ENCODE data around the gene MOGAT1. TPM values are rescaled to one million over a fixed set of nuclear protein-coding genes. Genes with fewer than 3 reads are reported as not detected.
"Not testable (repeated sequence)": the region's sequence is repeated elsewhere in the genome, so short reads cannot be mapped to it uniquely, and the experiment has no call there.

Gene MOGAT1
- total and polyA plus RNA-seq, 5 experiments from 2014 or later, result not detected

- no peak overlapping the region for H3K4me3 Mint-ChIP-seq
- no peak overlapping the region for H3K27ac Mint-ChIP-seq
- peaks cover 6 to 20% (median 12%) of the 10 kb centered on the region in 4 donors for H3K4me1 Mint-ChIP-seq
- H3K27me3 Mint-ChIP-seq, result peaks cover 0 to 1% (median 0%) of the 10 kb centered on the region in 5 donors
- DNase-seq (no peak), ATAC-seq (no peak)
- POLR2A ChIA-PET, result no interaction called here
- H3K9me3 Mint-ChIP-seq, result no peaks in the 10 kb centered on the region
- H3K36me3 Mint-ChIP-seq, result no peaks in the 10 kb centered on the region
Observed at GRCh38 chr2:222754324-222754930, 83.0 kb downstream of the MOGAT1 start.

- H3K9me3 Mint-ChIP-seq, ATAC-seq, H3K36me3 Mint-ChIP-seq, DNase-seq, H3K27me3 Mint-ChIP-seq, POLR2A ChIA-PET, H3K4me3 Mint-ChIP-seq: not testable (repeated sequence)
- H3K4me1 Mint-ChIP-seq, result peaks cover 6 to 20% (median 12%) of the 10 kb centered on the region in 4 donors
- peak overlapping the region in 1 of 10 donors; percentile 27 for H3K27ac Mint-ChIP-seq
Observed at GRCh38 chr2:222755593-222755992, 84.1 kb downstream of the MOGAT1 start.

GRCh38 chr2:222756362-222756831 is 84.9 kb downstream of the MOGAT1 start:
- no peak for ATAC-seq
- peak overlapping the region in 1 of 10 donors; percentile 3 for H3K27ac Mint-ChIP-seq
- no peaks in the 10 kb centered on the region for H3K36me3 Mint-ChIP-seq
- POLR2A ChIA-PET, result no interaction called here
- no peak overlapping the region for H3K4me3 Mint-ChIP-seq
- peaks cover 6 to 20% (median 12%) of the 10 kb centered on the region in 4 donors for H3K4me1 Mint-ChIP-seq
- no peaks in the 10 kb centered on the region for H3K9me3 Mint-ChIP-seq
- no peaks in the 10 kb centered on the region for H3K27me3 Mint-ChIP-seq
- no peak for DNase-seq

- POLR2A ChIA-PET, result no interaction called here
- Mint-ChIP-seq H3K27ac (no peak overlapping the region), H3K4me1 (peaks cover 6 to 16% (median 12%) of the 10 kb centered on the region in 4 donors), H3K36me3 (no peaks in the 10 kb centered on the region), H3K4me3 (no peak overlapping the region), H3K27me3 (peaks cover 0 to 3% (median 0%) of the 10 kb centered on the region in 5 donors), H3K9me3 (no peaks in the 10 kb centered on the region)
- ATAC-seq, result no peak
- DNase-seq, result no peak
Observed at GRCh38 chr2:222756951-222757650, 85.6 kb downstream of the MOGAT1 start.

Other genes with a start within 250 kb of the MOGAT1 start
- under 1 TPM; 0.31 to 0.33 TPM for gene SGPP2, start 247.1 kb upstream of the MOGAT1 start, total RNA-seq
- gene SGPP2, start 247.1 kb upstream of the MOGAT1 start, polyA plus RNA-seq, result not detected
- gene FARSB, start 15.6 kb upstream of the MOGAT1 start, total RNA-seq, result 10 to 100 TPM; 15.8 to 16.1 TPM
- gene FARSB, start 15.6 kb upstream of the MOGAT1 start, polyA plus RNA-seq, result 10 to 100 TPM; 28.2 to 34.2 (median 33.8) TPM
- 10 to 100 TPM; 37.8 to 43.1 TPM for gene ACSL3, start 189.4 kb downstream of the MOGAT1 start, total RNA-seq
- 10 to 100 TPM; 27.8 to 32.5 (median 31.2) TPM for gene ACSL3, start 189.4 kb downstream of the MOGAT1 start, polyA plus RNA-seq

Measured in naive thymus-derived CD8-positive, alpha-beta T cell (primary cell).